Activated CD4-positive, alpha-beta T cell treated with anti-CD3 and anti-CD28 coated beads, Interleukin-2, amount 10 ng/mL, durations not matched to agents 7 days and 5 days (primary cell): Measurements from ENCODE around the gene SND1. TPM values are rescaled to one million over a fixed set of nuclear protein-coding genes. Genes with fewer than 3 reads are reported as not detected.

ENCODE experiments used
- microRNA-seq: library from miRNA; unstranded; fragments of <30 nt; microRNA quantifications from one replicate; pipeline ENCODE4 v1.2.0, GENCODE V29; 2021; ENCODE audit warnings: borderline microRNAs expressed, borderline replicate concordance
- total RNA-seq, 2 experiments: library from RNA; stranded (reverse); gene quantifications; one replicate each; pipeline ENCODE4 v1.2.3, GENCODE V29; 2021

Gene SND1
- total RNA-seq, 2 experiments from 2014 or later = 141 to 163 TPM

Small RNA genes lying within 50 kb of the gene (microRNA-seq; reads per million reads assigned to microRNA genes)
- gene MIR593 = not detected

Other genes starting within 250 kb of the SND1 start
- gene GCC1, start 66.6 kb upstream of the SND1 start, total RNA-seq = 10 to 100 TPM; 17.5 to 18.9 TPM
- gene ARF5, start 63.8 kb upstream of the SND1 start, total RNA-seq = 100 to 1,000 TPM; 135 to 136 TPM
- gene FSCN3, start 58.5 kb upstream of the SND1 start, total RNA-seq = 1 to 10 TPM; 1.0 to 1.1 TPM
- gene PAX4, start 34.1 kb upstream of the SND1 start, total RNA-seq = not detected